AG20443 (cell line): ENCODE results near the gene FAM187B.
"Not testable (repeated sequence)": the region's sequence is repeated elsewhere in the genome, so short reads cannot be mapped to it uniquely, and the experiment has no call there.

Experiments used
- DNase-seq: peaks from one replicate; pipeline ENCODE4 v3.0.0; 2012; ENCODE audit warnings: low spot score, mixed read lengths

The FAM187B gene

GRCh38 chr19:35262101-35262761 is 33.7 kb upstream of the FAM187B start:
- peak; percentile 23 for DNase-seq

- peak; percentile 6 for DNase-seq
Observed at GRCh38 chr19:35261356-35262100, 33.0 kb upstream of the FAM187B start.

GRCh38 chr19:35260694-35261304 is 32.3 kb upstream of the FAM187B start:
- peak; percentile 5 for DNase-seq

- DNase-seq, result peak; percentile 4
Observed at GRCh38 chr19:35257113-35257461, 28.5 kb upstream of the FAM187B start.

- no peak for DNase-seq
Observed at GRCh38 chr19:35256566-35256965, 28.0 kb upstream of the FAM187B start.

- peak; percentile 2 for DNase-seq
Observed at GRCh38 chr19:35254341-35255297, 26.1 kb upstream of the FAM187B start.

- DNase-seq, result peak; percentile 3
Observed at GRCh38 chr19:35253316-35254286, 25.1 kb upstream of the FAM187B start.

GRCh38 chr19:35251456-35251855 is 22.9 kb upstream of the FAM187B start:
- peak; percentile 4 for DNase-seq

GRCh38 chr19:35249848-35250711 is 21.5 kb upstream of the FAM187B start:
- DNase-seq, result peak; percentile 11

GRCh38 chr19:35249146-35249847 is 20.8 kb upstream of the FAM187B start:
- DNase-seq, result peak; percentile 15

GRCh38 chr19:35248310-35249145 is 20.0 kb upstream of the FAM187B start, which contains the start of gene LSR:
Gene LSR, plus strand, starts transcription at chr19:35249002. Its CDS starts 21 bp downstream, at chr19:35249023.
- peak; percentile 18 for DNase-seq

- DNase-seq, result peak; percentile 18
Observed at GRCh38 chr19:35247526-35248309, 19.2 kb upstream of the FAM187B start.

GRCh38 chr19:35246466-35247092 is 18.0 kb upstream of the FAM187B start:
- no peak for DNase-seq

- no peak for DNase-seq
Observed at GRCh38 chr19:35241417-35241816, 12.9 kb upstream of the FAM187B start.

- no peak for DNase-seq
Observed at GRCh38 chr19:35240327-35240726, 11.8 kb upstream of the FAM187B start.

- DNase-seq, result not testable (repeated sequence)
Observed at GRCh38 chr19:35239597-35239996, 11.1 kb upstream of the FAM187B start.
